Mesendoderm (in vitro differentiated cells): ENCODE measurements around the gene ROBO1.

Experiments used
- DNase-seq: peaks from one replicate; pipeline ENCODE4 v3.0.0; 2013
- H2AK5ac ChIP-seq: 2 replicates; pipeline ENCODE4 v1.6.1; 2013; ENCODE audit warnings: low read length, inconsistent platforms
- H2BK120ac ChIP-seq: 2 replicates; pipeline ENCODE4 v1.6.1; 2013; ENCODE audit warnings: low read depth, mild to moderate bottlenecking, low read length, moderate library complexity, mixed read lengths
- H2BK15ac ChIP-seq: replicated peaks from 2 replicates; pipeline ENCODE4 v1.6.1; 2013; ENCODE audit warnings: low read depth, mild to moderate bottlenecking, moderate library complexity
- H2BK5ac ChIP-seq: 2 replicates; pipeline ENCODE4 v1.6.1; 2013; ENCODE audit warnings: low read length, inconsistent platforms
- H3K18ac ChIP-seq: 2 replicates; pipeline ENCODE4 v1.6.1; 2013; ENCODE audit warnings: mild to moderate bottlenecking, low read length, mixed read lengths
- H3K23ac ChIP-seq: one replicate; pipeline ENCODE4 v1.6.1; 2013; ENCODE audit warnings: low read length
- H3K27ac ChIP-seq: 2 replicates; pipeline ENCODE4 v1.5.1; 2013; ENCODE audit warnings: low read depth, mild to moderate bottlenecking, inconsistent platforms, low read length, moderate library complexity
- H3K27me3 ChIP-seq: 2 replicates; pipeline ENCODE4 v1.6.1; 2013; ENCODE audit warnings: low read length, control low read depth, mild to moderate bottlenecking, inconsistent platforms; ENCODE audit not compliant: insufficient read depth, poor library complexity
- H3K36me3 ChIP-seq: 2 replicates; pipeline ENCODE4 v1.6.1; 2013; ENCODE audit warnings: low read length, inconsistent platforms; ENCODE audit not compliant: control insufficient read depth, insufficient read depth
- H3K4ac ChIP-seq: one replicate; pipeline ENCODE4 v1.6.1; 2013; ENCODE audit warnings: low read depth, mild to moderate bottlenecking, low read length, moderate library complexity
- H3K4me1 ChIP-seq: 2 replicates; pipeline ENCODE4 v1.6.1; 2013; ENCODE audit warnings: low read depth, low read length, inconsistent platforms; ENCODE audit not compliant: control insufficient read depth
- H3K4me2 ChIP-seq: 2 replicates; pipeline ENCODE4 v1.6.1; 2013; ENCODE audit warnings: low read length
- H3K4me3 ChIP-seq: 2 replicates; pipeline ENCODE4 v1.5.1; 2013; ENCODE audit warnings: mild to moderate bottlenecking, low read length
- H3K56ac ChIP-seq: one replicate; pipeline ENCODE4 v1.6.1; 2013; ENCODE audit warnings: low read length
- H3K79me1 ChIP-seq: 2 replicates; pipeline ENCODE4 v1.6.1; 2013; ENCODE audit warnings: low read length, inconsistent platforms
- H3K79me2 ChIP-seq: 2 replicates; pipeline ENCODE4 v1.6.1; 2013; ENCODE audit warnings: mild to moderate bottlenecking, low read length; ENCODE audit not compliant: control insufficient read depth, insufficient read depth
- H3K9ac ChIP-seq: 2 replicates; pipeline ENCODE4 v1.6.1; 2013; ENCODE audit warnings: low read length, inconsistent platforms
- H4K5ac ChIP-seq: one replicate; pipeline ENCODE4 v1.6.1; 2013; ENCODE audit warnings: low read length
- H4K8ac ChIP-seq: one replicate; pipeline ENCODE4 v1.6.1; 2013; ENCODE audit warnings: low read depth, mild to moderate bottlenecking, control low read depth, low read length, moderate library complexity
- WGBS: extraction: QIAGEN DNeasy Blood & Tissue Kit; methylation state at CpG from one replicate; pipeline ENCODE4 v1.1.7; 2013; ENCODE audit warnings: low lambda C conversion rate, missing lambda C conversion rate; ENCODE audit not compliant: insufficient coverage; ENCODE audit errors: extremely low coverage; 5-methylcytosine and 5-hydroxymethylcytosine counted together

Gene ROBO1

GRCh38 chr3:79423417-79423816 lies 344.4 kb downstream of the ROBO1 start:
- Histone ChIP-seq H3K56ac (no peak overlapping the region), H3K79me1 (no peaks in the 10 kb centered on the region), H3K9ac (no peak overlapping the region), H2BK5ac (no peak overlapping the region), H4K5ac (no peak overlapping the region), H3K4me2 (no peak overlapping the region), H2BK15ac (no peak overlapping the region), H4K8ac (no peak overlapping the region), H3K4me1 (no peaks in the 10 kb centered on the region), H3K36me3 (no peaks in the 10 kb centered on the region), H2BK120ac (no peak overlapping the region), H3K27me3 (no peaks in the 10 kb centered on the region), H3K4ac (no peak overlapping the region), H3K18ac (no peak overlapping the region), H3K79me2 (no peaks in the 10 kb centered on the region), H3K4me3 (no peak overlapping the region), H2AK5ac (no peak overlapping the region), H3K27ac (no peak overlapping the region), H3K23ac (no peak overlapping the region)
- no peak for DNase-seq
- WGBS = no CpG with 5 or more reads among the region's 5 CpGs

DNA sequence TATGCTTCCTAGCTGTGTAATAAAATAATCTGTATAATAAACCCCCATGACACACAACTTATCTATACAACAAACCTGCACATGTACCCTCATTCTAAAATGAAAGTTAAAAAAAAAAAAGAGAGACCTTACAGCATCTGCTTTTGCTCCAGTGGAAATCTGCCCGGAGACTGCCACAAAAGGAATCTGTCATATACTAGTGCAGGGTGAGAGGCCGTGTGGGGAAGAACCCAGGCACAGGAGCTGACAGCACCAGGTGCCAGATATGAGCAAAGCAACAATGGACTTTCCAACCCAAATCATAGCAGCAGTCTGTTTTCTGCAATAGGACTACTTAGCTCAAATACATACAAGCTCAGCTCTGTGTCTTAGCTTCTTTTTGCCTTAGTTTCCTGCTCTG lies 346.5 kb downstream of the ROBO1 start:
- H3K27me3 ChIP-seq = no peaks in the 10 kb centered on the region
- H3K18ac ChIP-seq = no peak overlapping the region
- no peak for DNase-seq
- H3K79me1 ChIP-seq = no peaks in the 10 kb centered on the region
- H3K79me2 ChIP-seq = no peaks in the 10 kb centered on the region
- no peak overlapping the region for H4K5ac ChIP-seq
- H2BK120ac ChIP-seq = no peak overlapping the region
- no peak overlapping the region for H2BK15ac ChIP-seq
- no peak overlapping the region for H2AK5ac ChIP-seq
- no peak overlapping the region for H3K9ac ChIP-seq
- no peaks in the 10 kb centered on the region for H3K4me1 ChIP-seq
- H3K27ac ChIP-seq = no peak overlapping the region
- H2BK5ac ChIP-seq = no peak overlapping the region
- no peak overlapping the region for H3K4ac ChIP-seq
- H3K56ac ChIP-seq = no peak overlapping the region
- no peaks in the 10 kb centered on the region for H3K36me3 ChIP-seq
- no peak overlapping the region for H3K23ac ChIP-seq
- no CpG with 5 or more reads among the region's 2 CpGs for WGBS
- H3K4me3 ChIP-seq = no peak overlapping the region
- no peak overlapping the region for H3K4me2 ChIP-seq
- H4K8ac ChIP-seq = no peak overlapping the region

GRCh38 chr3:79418855-79419621 lies 348.8 kb downstream of the ROBO1 start:
- Histone ChIP-seq H4K5ac (no peak overlapping the region), H3K4me2 (no peak overlapping the region), H3K56ac (no peak overlapping the region), H3K36me3 (no peaks in the 10 kb centered on the region), H3K79me2 (no peaks in the 10 kb centered on the region), H2BK5ac (no peak overlapping the region), H3K9ac (no peak overlapping the region), H3K23ac (no peak overlapping the region), H3K18ac (no peak overlapping the region), H2BK15ac (no peak overlapping the region), H2BK120ac (no peak overlapping the region), H3K27me3 (no peaks in the 10 kb centered on the region), H3K4me3 (no peak overlapping the region), H3K27ac (no peak overlapping the region), H3K79me1 (no peaks in the 10 kb centered on the region), H2AK5ac (no peak overlapping the region), H4K8ac (no peak overlapping the region), H3K4ac (no peak overlapping the region), H3K4me1 (no peaks in the 10 kb centered on the region)
- DNase-seq = no peak
- WGBS = no CpG with 5 or more reads among the region's 7 CpGs

- Histone ChIP-seq H2BK5ac (no peak overlapping the region), H3K36me3 (no peaks in the 10 kb centered on the region), H4K5ac (no peak overlapping the region), H3K9ac (no peak overlapping the region), H4K8ac (no peak overlapping the region), H3K56ac (no peak overlapping the region), H2AK5ac (no peak overlapping the region), H3K4me1 (no peaks in the 10 kb centered on the region), H3K27me3 (no peaks in the 10 kb centered on the region), H3K79me2 (no peaks in the 10 kb centered on the region), H3K4ac (no peak overlapping the region), H3K18ac (no peak overlapping the region), H3K4me2 (no peak overlapping the region), H3K79me1 (no peaks in the 10 kb centered on the region), H2BK120ac (no peak overlapping the region), H2BK15ac (no peak overlapping the region), H3K4me3 (no peak overlapping the region), H3K27ac (no peak overlapping the region), H3K23ac (no peak overlapping the region)
- no CpG with 5 or more reads among the region's 3 CpGs for WGBS
- DNase-seq = no peak
These were observed 352.4 kb downstream of the ROBO1 start for GRCh38 chr3:79415356-79415755.

- no CpG with 5 or more reads among the region's 3 CpGs for WGBS
- H3K79me2 ChIP-seq = no peaks in the 10 kb centered on the region
- H4K5ac ChIP-seq = no peak overlapping the region
- no peak overlapping the region for H3K27ac ChIP-seq
- no peak overlapping the region for H3K9ac ChIP-seq
- H3K18ac ChIP-seq = no peak overlapping the region
- no peak overlapping the region for H2BK15ac ChIP-seq
- H3K4me1 ChIP-seq = no peaks in the 10 kb centered on the region
- DNase-seq = no peak
- no peaks in the 10 kb centered on the region for H3K79me1 ChIP-seq
- H3K4me3 ChIP-seq = no peak overlapping the region
- H3K56ac ChIP-seq = no peak overlapping the region
- no peak overlapping the region for H3K4me2 ChIP-seq
- no peak overlapping the region for H2BK5ac ChIP-seq
- H2BK120ac ChIP-seq = no peak overlapping the region
- H2AK5ac ChIP-seq = no peak overlapping the region
- H4K8ac ChIP-seq = no peak overlapping the region
- H3K4ac ChIP-seq = no peak overlapping the region
- no peaks in the 10 kb centered on the region for H3K36me3 ChIP-seq
- no peaks in the 10 kb centered on the region for H3K27me3 ChIP-seq
- no peak overlapping the region for H3K23ac ChIP-seq
These were observed 353.0 kb downstream of the ROBO1 start for GRCh38 chr3:79414806-79415205.

- H3K4me2 ChIP-seq = no peak overlapping the region
- H4K5ac ChIP-seq = no peak overlapping the region
- no peak overlapping the region for H3K4ac ChIP-seq
- no peak overlapping the region for H2BK5ac ChIP-seq
- H3K27ac ChIP-seq = no peak overlapping the region
- no peak overlapping the region for H2AK5ac ChIP-seq
- WGBS = no CpG with 5 or more reads among the region's 1 CpG
- H3K4me3 ChIP-seq = no peak overlapping the region
- no peaks in the 10 kb centered on the region for H3K79me1 ChIP-seq
- no peak overlapping the region for H3K9ac ChIP-seq
- H2BK15ac ChIP-seq = no peak overlapping the region
- no peaks in the 10 kb centered on the region for H3K27me3 ChIP-seq
- no peaks in the 10 kb centered on the region for H3K79me2 ChIP-seq
- no peak overlapping the region for H4K8ac ChIP-seq
- no peaks in the 10 kb centered on the region for H3K36me3 ChIP-seq
- H2BK120ac ChIP-seq = no peak overlapping the region
- no peak overlapping the region for H3K23ac ChIP-seq
- DNase-seq = no peak
- H3K56ac ChIP-seq = no peak overlapping the region
- no peaks in the 10 kb centered on the region for H3K4me1 ChIP-seq
- no peak overlapping the region for H3K18ac ChIP-seq
These were observed 353.8 kb downstream of the ROBO1 start for GRCh38 chr3:79414035-79414434.
